Activated CD8-positive, alpha-beta T cell treated with anti-CD3 and anti-CD28 coated beads, Interleukin-2, amount 10 ng/mL, durations not matched to agents 7 days and 5 days (primary cell): Measurements from ENCODE around the gene IGFN1. TPM values are rescaled to one million over a fixed set of nuclear protein-coding genes. Genes with fewer than 3 reads are reported as not detected.
"Not testable (repeated sequence)": the region's sequence is repeated elsewhere in the genome, so short reads cannot be mapped to it uniquely, and the experiment has no call there.

Experiments
- ATAC-seq: fragments of 150-1000 bp; cut with Tn5 transposase; one replicate; pipeline ENCODE4 v1.10.0; 2021; ENCODE audit warnings: moderate library complexity
- CTCF ChIA-PET: fragments of 350-600 bp; sonication (Branson Sonifier 250); formaldehyde crosslinking; loops from one replicate; lab custom pipeline; 2021; ENCODE audit warnings: antibody characterized with exemption; lab: Charles Lee
- POLR2A ChIA-PET: fragments of 350-600 bp; sonication (Branson Sonifier 250); formaldehyde crosslinking; loops from one replicate; lab custom pipeline; 2021; ENCODE audit warnings: antibody characterized with exemption; lab: Charles Lee
- DNase-seq: peaks from one replicate; pipeline ENCODE4 v3.0.0-alpha.2; 2020
- H3K27ac Mint-ChIP-seq: one replicate; pipeline ENCODE4 v1.8.0; 2021; ENCODE audit warnings: mild to moderate bottlenecking, mixed read lengths
- H3K27me3 Mint-ChIP-seq: one replicate; pipeline ENCODE4 v1.8.0; 2021; ENCODE audit warnings: low read depth, mixed read lengths
- H3K36me3 Mint-ChIP-seq: one replicate; pipeline ENCODE4 v1.8.0; 2021; ENCODE audit warnings: low read depth, mixed read lengths
- H3K4me1 Mint-ChIP-seq: one replicate; pipeline ENCODE4 v1.8.0; 2021; ENCODE audit warnings: low read depth, mixed read lengths
- H3K4me3 Mint-ChIP-seq: one replicate; pipeline ENCODE4 v1.8.0; 2021; ENCODE audit warnings: mild to moderate bottlenecking, mixed read lengths
- H3K9me3 Mint-ChIP-seq: one replicate; pipeline ENCODE4 v1.8.0; 2022; ENCODE audit warnings: mixed read lengths; ENCODE audit not compliant: insufficient read depth
- total RNA-seq, 2 experiments: library from RNA; stranded (reverse); gene quantifications; one replicate each; pipeline ENCODE4 v1.2.3, GENCODE V29; 2021

Gene IGFN1
- total RNA-seq, 2 experiments from 2014 or later, result not detected

GRCh38 chr1:201254625-201255478, 64.2 kb downstream of the IGFN1 start:
- Mint-ChIP-seq H3K27ac (no peak overlapping the region), H3K4me3 (no peak overlapping the region), H3K36me3 (no peaks in the 10 kb centered on the region), H3K4me1 (no peaks in the 10 kb centered on the region), H3K27me3 (no peaks in the 10 kb centered on the region), H3K9me3 (no peaks in the 10 kb centered on the region)
- DNase-seq (peak; percentile 74), ATAC-seq (peak; percentile 77)
- CTCF ChIA-PET, result interaction anchor here (0.9 to 2.0 kb wide), 10 partner anchors 9 to 152 kb away, joined by 3 to 9 read pairs (median 4); no protein-coding TSS in a partner anchor
- POLR2A ChIA-PET, result no interaction called here

GRCh38 chr1:201255479-201256362, 65.1 kb downstream of the IGFN1 start:
- no peak overlapping the region for H3K27ac Mint-ChIP-seq

GRCh38 chr1:201258132-201258531, 67.5 kb downstream of the IGFN1 start:
- DNase-seq, POLR2A ChIA-PET, H3K9me3 Mint-ChIP-seq, H3K4me3 Mint-ChIP-seq, H3K27me3 Mint-ChIP-seq, H3K4me1 Mint-ChIP-seq, H3K27ac Mint-ChIP-seq, H3K36me3 Mint-ChIP-seq, ATAC-seq: not testable (repeated sequence)
- CTCF ChIA-PET, result interaction anchor here (0.5 kb wide), 1 partner anchor 25 kb away, joined by 3 read pairs; no protein-coding TSS in a partner anchor

More at GRCh38 chr1:201255479-201256362, 65.1 kb downstream of the IGFN1 start:
- Mint-ChIP-seq H3K4me1 (peaks cover 2% of the 10 kb centered on the region), H3K27me3 (peaks cover 3% of the 10 kb centered on the region), H3K36me3 (no peaks in the 10 kb centered on the region), H3K9me3 (no peaks in the 10 kb centered on the region), H3K4me3 (no peak overlapping the region)
- CTCF ChIA-PET, result interaction anchor here (2.0 kb wide), 1 partner anchor 105 kb away, joined by 9 read pairs; no protein-coding TSS in a partner anchor
- ATAC-seq (no peak), DNase-seq (no peak)
- POLR2A ChIA-PET, result no interaction called here

GRCh38 chr1:201258763-201259230, 68.2 kb downstream of the IGFN1 start:
- ChIA-PET CTCF (no interaction called here), POLR2A (no interaction called here)
- H3K36me3 Mint-ChIP-seq, result no peaks in the 10 kb centered on the region
- H3K27me3 Mint-ChIP-seq, result peaks cover 3% of the 10 kb centered on the region
- ATAC-seq (no peak), DNase-seq (peak; percentile 11)
- no peak overlapping the region for H3K4me3 Mint-ChIP-seq
- no peak overlapping the region for H3K27ac Mint-ChIP-seq
- H3K4me1 Mint-ChIP-seq, result peaks cover 2% of the 10 kb centered on the region
- no peaks in the 10 kb centered on the region for H3K9me3 Mint-ChIP-seq

- CTCF ChIA-PET, result interaction anchor here (1.5 kb wide), 1 partner anchor 103 kb away, joined by 4 read pairs; no protein-coding TSS in a partner anchor
- POLR2A ChIA-PET, result no interaction called here
- Mint-ChIP-seq H3K27me3 (peaks cover 7% of the 10 kb centered on the region), H3K27ac (no peak overlapping the region), H3K4me3 (no peak overlapping the region), H3K4me1 (peaks cover 2% of the 10 kb centered on the region), H3K36me3 (no peaks in the 10 kb centered on the region), H3K9me3 (no peaks in the 10 kb centered on the region)
- DNase-seq (peak; percentile 19), ATAC-seq (no peak)
Observed at GRCh38 chr1:201259476-201260235, 69.0 kb downstream of the IGFN1 start.

GRCh38 chr1:201260236-201260590, 69.6 kb downstream of the IGFN1 start:
- Mint-ChIP-seq H3K36me3 (no peaks in the 10 kb centered on the region), H3K4me3 (no peak overlapping the region), H3K9me3 (no peaks in the 10 kb centered on the region), H3K4me1 (peaks cover 2% of the 10 kb centered on the region), H3K27ac (no peak overlapping the region), H3K27me3 (peaks cover 8% of the 10 kb centered on the region)
- CTCF ChIA-PET, result interaction anchor here (1.5 kb wide), 1 partner anchor 103 kb away, joined by 4 read pairs; no protein-coding TSS in a partner anchor
- ATAC-seq, result no peak
- peak; percentile 12 for DNase-seq
- POLR2A ChIA-PET, result no interaction called here

- ChIA-PET POLR2A (no interaction called here), CTCF (interaction anchor here (1.5 kb wide), 1 partner anchor 102 kb away, joined by 4 read pairs; no protein-coding TSS in a partner anchor)
- Mint-ChIP-seq H3K9me3 (no peaks in the 10 kb centered on the region), H3K36me3 (no peaks in the 10 kb centered on the region), H3K4me3 (no peak overlapping the region), H3K4me1 (peaks cover 2% of the 10 kb centered on the region), H3K27me3 (peaks cover 11% of the 10 kb centered on the region), H3K27ac (no peak overlapping the region)
- peak; percentile 4 for DNase-seq
- no peak for ATAC-seq
Observed at GRCh38 chr1:201260648-201261311, 70.2 kb downstream of the IGFN1 start.

- Mint-ChIP-seq H3K4me1 (peaks cover 2% of the 10 kb centered on the region), H3K27ac (no peak overlapping the region), H3K27me3 (peaks cover 20% of the 10 kb centered on the region), H3K9me3 (no peaks in the 10 kb centered on the region), H3K36me3 (no peaks in the 10 kb centered on the region), H3K4me3 (no peak overlapping the region)
- ChIA-PET POLR2A (no interaction called here), CTCF (interaction anchor here (1.0 kb wide), 1 partner anchor 102 kb away, joined by 3 read pairs; no protein-coding TSS in a partner anchor)
- ATAC-seq (no peak), DNase-seq (peak; percentile 13)
Observed at GRCh38 chr1:201261771-201262547, 71.3 kb downstream of the IGFN1 start.

GRCh38 chr1:201262963-201263608, 72.5 kb downstream of the IGFN1 start:
- ChIA-PET POLR2A (no interaction called here), CTCF (interaction anchor here (1.0 to 1.6 kb wide), 3 partner anchors 9 to 122 kb away, joined by 3 to 6 read pairs (median 4); no protein-coding TSS in a partner anchor)
- ATAC-seq, result no peak
- Mint-ChIP-seq H3K36me3 (no peaks in the 10 kb centered on the region), H3K9me3 (no peaks in the 10 kb centered on the region), H3K4me3 (no peak overlapping the region), H3K27ac (no peak overlapping the region), H3K4me1 (peaks cover 2% of the 10 kb centered on the region), H3K27me3 (peaks cover 21% of the 10 kb centered on the region)
- DNase-seq, result peak; percentile 3

- ATAC-seq (no peak), DNase-seq (peak; percentile 12)
- Mint-ChIP-seq H3K9me3 (no peaks in the 10 kb centered on the region), H3K27ac (no peak overlapping the region), H3K4me3 (no peak overlapping the region), H3K36me3 (no peaks in the 10 kb centered on the region), H3K27me3 (peaks cover 21% of the 10 kb centered on the region), H3K4me1 (peaks cover 2% of the 10 kb centered on the region)
- POLR2A ChIA-PET, result no interaction called here
- CTCF ChIA-PET, result interaction anchor here (1.2 to 1.6 kb wide), 2 partner anchors 10 to 121 kb away, joined by 4 to 6 read pairs; no protein-coding TSS in a partner anchor
Observed at GRCh38 chr1:201264072-201264471, 73.4 kb downstream of the IGFN1 start.
